Brain microvascular endothelial cell (primary cell): ENCODE results near the gene TOGARAM1.

Experiments used
- DNase-seq: peaks from one replicate; pipeline ENCODE4 v3.0.0-alpha.2; 2020
- H3K27ac ChIP-seq: fragments of 250-450 bp; sonication (Bioruptor Pico); 2 replicates; pipeline ENCODE4 v1.5.1; 2020; ENCODE audit warnings: mild to moderate bottlenecking, moderate library complexity
- H3K27me3 ChIP-seq: fragments of 250-450 bp; sonication (Bioruptor Pico); replicated peaks from 2 replicates; pipeline ENCODE4 v1.5.1; 2020; ENCODE audit warnings: mild to moderate bottlenecking
- H3K36me3 ChIP-seq: fragments of 250-450 bp; sonication (Bioruptor Pico); replicated peaks from 2 replicates; pipeline ENCODE4 v1.5.1; 2020; ENCODE audit warnings: mild to moderate bottlenecking
- H3K4me3 ChIP-seq: 2 replicates; pipeline ENCODE4 v1.5.1; 2011; ENCODE audit warnings: low read depth, mild to moderate bottlenecking, control low read depth, low read length, moderate library complexity
- CTCF ChIP-seq: IDR thresholded peaks from 2 replicates; pipeline ENCODE4 v1.5.1; 2011; ENCODE audit warnings: low read depth, mild to moderate bottlenecking, moderate library complexity, low read length, control low read depth, inconsistent platforms; ENCODE audit errors: missing control alignments
- in situ Hi-C: cut with HindIII; loops from 2 replicates; pipeline ENCODE4 v1.10.0; 2017; ENCODE audit warnings: low sequenced_read_pairs, low pct_ligation_motif_present

Gene TOGARAM1

GRCh38 chr14:45015133-45015532, 53.1 kb downstream of the TOGARAM1 start:
- in situ Hi-C loops, result no loop called here
- no peaks in the 10 kb centered on the region for H3K27me3 ChIP-seq
- H3K27ac ChIP-seq, result no peak overlapping the region
- H3K36me3 ChIP-seq, result no peaks in the 10 kb centered on the region
- no peak for TF ChIP-seq CTCF
- no peak for DNase-seq
- H3K4me3 ChIP-seq, result no peak overlapping the region

GRCh38 chr14:45028107-45028626, 66.2 kb downstream of the TOGARAM1 start:
- in situ Hi-C loops, result no loop called here
- no peak for TF ChIP-seq CTCF

DNA sequence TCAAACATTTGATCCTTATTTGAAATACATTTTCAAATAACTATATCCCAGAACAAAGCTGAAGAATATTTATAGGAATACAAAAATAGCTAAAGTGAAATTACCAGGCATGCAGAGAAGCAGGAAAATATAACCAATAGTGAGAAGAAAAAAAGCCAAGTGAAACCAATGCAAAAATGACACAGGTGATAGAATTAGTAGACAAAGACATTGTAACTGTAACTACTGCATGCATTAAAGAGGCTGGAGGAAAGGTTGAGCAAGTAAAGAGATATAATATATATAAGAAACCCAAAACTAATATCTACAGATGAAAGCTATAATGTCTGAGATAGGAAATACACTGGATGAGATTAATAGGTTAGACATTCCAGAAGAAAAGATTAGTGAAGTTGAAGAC, 72.7 kb downstream of the TOGARAM1 start:
- peaks cover 2% of the 10 kb centered on the region for H3K36me3 ChIP-seq
- in situ Hi-C loops, result no loop called here
- no peak for TF ChIP-seq CTCF
- DNase-seq, result no peak
- H3K27me3 ChIP-seq, result no peaks in the 10 kb centered on the region
- no peak overlapping the region for H3K4me3 ChIP-seq
- H3K27ac ChIP-seq, result no peak overlapping the region

More at GRCh38 chr14:45028107-45028626, 66.2 kb downstream of the TOGARAM1 start:
- H3K27ac ChIP-seq, result no peak overlapping the region
- H3K27me3 ChIP-seq, result no peaks in the 10 kb centered on the region
- no peak overlapping the region for H3K4me3 ChIP-seq
- DNase-seq, result no peak
- peaks cover 2% of the 10 kb centered on the region for H3K36me3 ChIP-seq

GRCh38 chr14:45038256-45038655, 76.3 kb downstream of the TOGARAM1 start:
- Histone ChIP-seq H3K36me3 (no peaks in the 10 kb centered on the region), H3K27me3 (no peaks in the 10 kb centered on the region), H3K4me3 (no peak overlapping the region), H3K27ac (no peak overlapping the region)
- DNase-seq, result no peak
- in situ Hi-C loops, result no loop called here
- no peak for TF ChIP-seq CTCF

GRCh38 chr14:45038865-45039264, 76.9 kb downstream of the TOGARAM1 start:
- no peak for DNase-seq
- H3K4me3 ChIP-seq, result no peak overlapping the region
- in situ Hi-C loops, result no loop called here
- TF ChIP-seq CTCF, result no peak
- no peak overlapping the region for H3K27ac ChIP-seq
- no peaks in the 10 kb centered on the region for H3K27me3 ChIP-seq
- no peaks in the 10 kb centered on the region for H3K36me3 ChIP-seq

DNA sequence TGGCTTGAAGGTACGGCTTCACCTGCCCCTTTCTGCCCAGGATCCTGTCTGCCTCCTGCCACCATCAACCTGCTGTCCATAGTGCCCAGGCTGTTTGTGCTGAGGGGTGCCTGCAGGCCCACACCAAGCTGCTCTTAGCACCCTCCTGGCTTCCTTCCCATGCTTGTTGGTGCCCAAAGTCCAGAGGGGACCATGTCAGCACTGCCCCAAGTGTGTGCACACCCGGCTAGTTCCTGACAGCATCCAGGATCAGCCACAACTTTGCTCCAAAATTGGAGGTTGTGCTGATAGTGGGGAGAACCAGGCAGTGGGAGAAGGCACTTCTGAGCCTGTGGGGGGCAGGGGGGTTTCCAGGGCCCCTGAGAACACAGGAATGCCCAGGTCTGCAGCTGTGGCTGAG, 77.4 kb downstream of the TOGARAM1 start:
- in situ Hi-C loops, result no loop called here
- Histone ChIP-seq H3K27me3 (no peaks in the 10 kb centered on the region), H3K4me3 (no peak overlapping the region), H3K27ac (no peak overlapping the region), H3K36me3 (no peaks in the 10 kb centered on the region)
- TF ChIP-seq CTCF, result no peak
- no peak for DNase-seq
